Inflammatory macrophage treated with lipopolysaccharide for 4 hours (primary cell): ENCODE data around the gene ACSS1.

Experiments used
- DNase-seq: peaks from one replicate; pipeline ENCODE4 v3.0.0-alpha.2; 2020

The ACSS1 gene

GRCh38 chr20:25030649-25031207 lies 27.2 kb downstream of the ACSS1 start:
- no peak for DNase-seq

GRCh38 chr20:25030007-25030648 lies 27.8 kb downstream of the ACSS1 start:
- DNase-seq = no peak

- DNase-seq = peak; percentile 13
These were observed 31.8 kb downstream of the ACSS1 start for GRCh38 chr20:25025986-25026605.

- no peak for DNase-seq
These were observed 32.7 kb downstream of the ACSS1 start for GRCh38 chr20:25025091-25025861.

- no peak for DNase-seq
These were observed 33.8 kb downstream of the ACSS1 start for GRCh38 chr20:25024171-25024570.

GRCh38 chr20:25023356-25023755 lies 34.6 kb downstream of the ACSS1 start:
- DNase-seq = no peak

GRCh38 chr20:25022680-25023079 lies 35.3 kb downstream of the ACSS1 start:
- DNase-seq = no peak

GRCh38 chr20:25021336-25021735 lies 36.6 kb downstream of the ACSS1 start:
- no peak for DNase-seq

GRCh38 chr20:25020901-25021301 lies 37.0 kb downstream of the ACSS1 start:
- DNase-seq = no peak

GRCh38 chr20:25020345-25020744 lies 37.6 kb downstream of the ACSS1 start:
- no peak for DNase-seq

GRCh38 chr20:25019381-25020155 lies 38.4 kb downstream of the ACSS1 start:
- no peak for DNase-seq

GRCh38 chr20:25018841-25019240 lies 39.1 kb downstream of the ACSS1 start:
- DNase-seq = no peak

- no peak for DNase-seq
These were observed 39.5 kb downstream of the ACSS1 start for GRCh38 chr20:25018425-25018824.

GRCh38 chr20:25017257-25017803 lies 40.6 kb downstream of the ACSS1 start:
- no peak for DNase-seq

GRCh38 chr20:25016471-25016870 lies 41.5 kb downstream of the ACSS1 start:
- no peak for DNase-seq

- DNase-seq = no peak
These were observed 42.0 kb downstream of the ACSS1 start for GRCh38 chr20:25015986-25016385.

GRCh38 chr20:25014816-25015215 lies 43.1 kb downstream of the ACSS1 start:
- DNase-seq = no peak

- DNase-seq = no peak
These were observed 44.2 kb downstream of the ACSS1 start for GRCh38 chr20:25013478-25014380.

GRCh38 chr20:25012616-25013189 lies 45.2 kb downstream of the ACSS1 start:
- DNase-seq = no peak

GRCh38 chr20:25011831-25012241 lies 46.1 kb downstream of the ACSS1 start:
- DNase-seq = no peak

- no peak for DNase-seq
These were observed 46.7 kb downstream of the ACSS1 start for GRCh38 chr20:25011261-25011660.
